Daoy (cell line): ENCODE results near the gene ZDHHC1. TPM values are rescaled to one million over a fixed set of nuclear protein-coding genes. Genes with fewer than 3 reads are reported as not detected.
"Not testable (repeated sequence)": the region's sequence is repeated elsewhere in the genome, so short reads cannot be mapped to it uniquely, and the experiment has no call there.

Experiments
- DNase-seq: peaks from one replicate; pipeline ENCODE4 v3.0.0-alpha.2; 2015; ENCODE audit warnings: low read depth
- total RNA-seq: library from RNA; depleted of rRNA; stranded (reverse); fragments of >200 nt; shearing (Covaris generic); gene quantifications from 2 replicates; pipeline ENCODE4 v1.2.3, GENCODE V29; 2014; rRNA removed

Gene ZDHHC1
- total RNA-seq, 1 experiment from 2014 or later: 3.0 TPM

DNA sequence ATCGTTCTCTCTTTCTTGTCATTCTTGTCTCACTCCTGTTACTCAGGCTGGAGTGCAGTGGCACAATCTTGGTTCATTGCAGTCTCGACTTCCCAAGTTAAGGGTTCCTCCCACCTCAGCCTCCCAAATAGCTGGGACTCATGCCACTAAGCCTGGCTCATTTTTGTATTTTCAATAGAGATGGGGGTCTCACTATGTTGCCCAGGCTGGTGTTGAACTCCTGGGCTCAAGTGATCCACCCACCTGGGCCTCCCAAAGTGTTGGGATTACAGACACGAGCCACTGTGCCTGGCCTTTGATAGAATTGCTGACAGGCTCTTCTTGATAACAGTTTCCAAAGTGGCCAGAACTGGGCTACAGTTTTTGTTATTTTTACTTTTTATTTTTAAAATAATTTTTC is 55.2 kb downstream of the ZDHHC1 start:
- DNase-seq: no peak

DNA sequence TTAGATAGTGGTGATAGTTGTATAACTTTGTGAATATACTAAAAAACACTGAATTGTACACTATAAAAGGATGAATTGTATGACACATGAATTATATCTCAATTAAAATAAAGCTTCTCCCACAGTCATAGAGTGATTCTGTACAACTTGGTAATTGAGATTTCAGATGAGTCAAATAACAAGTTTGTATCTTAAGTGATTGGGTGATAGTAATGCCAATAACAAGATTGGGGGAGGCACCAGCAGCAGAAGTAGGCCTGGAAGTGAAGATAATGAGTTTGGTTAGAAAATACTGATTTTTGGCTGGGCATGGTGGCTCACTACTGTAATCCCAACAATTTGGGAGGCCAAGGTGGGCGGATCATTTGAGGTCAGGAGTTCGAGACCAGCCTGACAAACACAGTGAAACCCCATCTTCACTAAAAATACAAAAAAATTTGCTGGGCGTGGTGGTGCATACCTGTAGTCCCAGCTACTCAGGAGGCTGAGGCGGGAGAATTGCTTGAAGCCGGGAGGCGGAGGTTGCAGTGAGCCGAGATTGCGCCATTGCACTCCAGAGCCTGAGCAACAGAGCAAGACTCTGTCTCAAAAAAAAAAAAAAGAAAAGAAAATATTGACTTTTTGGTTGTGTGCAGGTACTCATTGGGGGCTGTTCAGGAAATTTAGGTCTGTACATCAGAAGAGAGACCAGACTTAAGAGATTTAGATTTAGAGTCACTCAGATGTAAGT is 56.6 kb downstream of the ZDHHC1 start:
- not testable (repeated sequence) for DNase-seq

DNA sequence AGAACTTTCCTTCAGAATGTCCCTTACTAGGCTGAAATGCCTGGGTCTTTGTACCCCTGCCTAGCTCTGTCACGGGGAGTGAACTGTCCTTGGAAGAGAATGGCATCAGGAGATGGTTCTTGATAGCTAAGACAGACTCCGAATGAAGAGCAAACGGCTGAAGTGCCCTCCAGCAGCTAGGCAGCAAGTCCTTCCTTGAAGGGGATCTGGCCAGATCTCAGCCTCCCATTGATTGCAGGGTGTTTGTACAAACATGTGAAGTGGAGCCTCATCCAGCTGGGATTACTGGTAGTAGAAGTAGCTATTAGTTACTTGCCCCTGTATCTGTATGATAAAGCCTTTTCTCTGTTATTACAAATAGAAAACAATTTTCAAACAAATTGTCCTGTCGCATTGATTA is 58.7 kb downstream of the ZDHHC1 start:
- DNase-seq: no peak

DNA sequence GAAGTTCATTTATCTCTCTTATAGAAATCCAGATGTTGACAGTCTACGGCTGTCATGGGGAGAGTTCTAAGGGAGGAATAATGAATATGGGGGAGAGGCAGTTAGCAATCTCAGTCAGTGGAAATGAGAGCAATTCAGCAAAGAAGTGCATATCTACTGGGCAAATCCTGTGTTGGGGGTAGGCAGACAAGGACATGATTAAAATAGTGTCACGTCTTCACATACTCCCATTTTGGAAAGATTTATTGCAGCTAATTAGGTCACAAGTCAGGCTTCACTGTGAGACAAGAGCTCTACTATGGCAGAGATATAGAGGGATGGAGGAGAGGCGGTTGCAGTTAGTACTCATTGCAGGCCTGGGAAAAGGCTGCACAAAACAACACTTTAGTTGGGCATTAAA is 59.9 kb downstream of the ZDHHC1 start:
- DNase-seq: no peak

DNA sequence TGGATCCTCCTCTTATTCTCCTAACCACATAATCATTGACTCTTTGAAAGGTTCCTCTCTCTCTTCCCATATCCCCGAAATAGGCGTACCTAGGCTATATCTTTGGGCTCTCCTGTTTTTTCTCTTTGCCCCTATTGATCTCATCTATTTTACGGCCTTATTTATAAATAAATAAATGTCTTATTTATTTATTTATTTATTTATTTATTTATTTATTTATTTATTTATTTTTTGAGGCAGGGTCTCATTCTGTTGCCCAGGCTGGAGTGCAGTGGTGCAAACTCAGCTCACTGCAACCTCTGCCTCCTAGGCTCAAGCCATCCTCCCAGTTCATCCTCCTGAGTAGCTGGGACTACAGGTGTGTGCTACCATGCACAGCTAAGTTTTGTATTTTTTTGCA is 63.8 kb downstream of the ZDHHC1 start:
- not testable (repeated sequence) for DNase-seq

DNA sequence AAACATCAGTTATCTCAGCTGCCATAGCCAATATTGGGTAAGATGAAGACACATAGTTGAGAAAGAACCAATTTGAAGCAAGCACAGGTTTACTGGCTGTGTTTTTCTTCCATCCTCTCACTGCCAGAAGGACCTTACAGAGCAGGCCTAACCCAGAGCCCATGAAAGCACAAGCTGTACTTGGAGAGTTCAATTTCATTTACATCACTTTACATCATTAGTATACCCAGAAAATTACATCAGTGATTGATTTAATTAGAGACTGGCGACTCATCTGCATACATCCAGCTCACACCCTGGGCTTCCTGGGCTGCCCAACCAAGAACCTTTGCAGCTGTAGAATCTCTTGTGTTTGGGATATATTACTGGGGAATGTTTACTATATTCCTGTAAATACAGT is 66.0 kb downstream of the ZDHHC1 start:
- no peak for DNase-seq

DNA sequence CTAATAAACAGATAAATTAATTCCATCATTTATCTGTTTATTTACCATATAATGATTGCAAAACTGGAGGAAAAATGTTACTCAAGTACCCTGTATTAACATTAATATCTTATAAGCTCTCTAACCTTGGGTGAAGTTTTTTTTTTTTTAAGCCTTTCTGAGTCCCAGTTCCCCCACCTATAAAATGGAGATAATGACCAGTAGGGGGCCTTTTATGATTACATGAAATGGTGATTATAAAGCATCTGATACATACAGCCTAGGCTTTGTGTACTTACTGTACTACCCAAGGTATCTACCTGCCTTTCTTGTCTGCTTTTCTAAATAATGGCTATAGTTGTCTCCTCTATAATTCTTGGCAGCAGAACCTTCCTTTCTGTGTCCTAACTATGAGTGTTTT is 67.1 kb downstream of the ZDHHC1 start:
- no peak for DNase-seq

DNA sequence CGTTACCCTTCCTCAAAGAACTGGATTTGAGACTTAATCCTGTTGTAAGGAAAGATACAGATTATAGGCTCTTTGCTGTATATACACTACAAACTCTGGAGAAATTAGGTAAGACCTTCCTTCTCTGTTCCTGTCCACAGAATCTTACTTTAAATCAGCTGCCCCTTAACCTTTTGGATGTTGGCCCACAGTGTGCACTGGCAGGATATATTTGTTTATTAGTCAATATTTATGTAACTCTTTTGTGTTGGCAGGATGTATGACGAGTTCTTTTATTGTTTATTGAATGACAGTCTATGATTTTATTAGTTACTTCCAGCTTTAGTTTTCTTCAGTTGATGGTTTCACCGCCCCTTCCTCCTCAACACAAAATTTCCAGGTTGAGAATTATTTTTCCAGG is 69.9 kb downstream of the ZDHHC1 start:
- DNase-seq: no peak

DNA sequence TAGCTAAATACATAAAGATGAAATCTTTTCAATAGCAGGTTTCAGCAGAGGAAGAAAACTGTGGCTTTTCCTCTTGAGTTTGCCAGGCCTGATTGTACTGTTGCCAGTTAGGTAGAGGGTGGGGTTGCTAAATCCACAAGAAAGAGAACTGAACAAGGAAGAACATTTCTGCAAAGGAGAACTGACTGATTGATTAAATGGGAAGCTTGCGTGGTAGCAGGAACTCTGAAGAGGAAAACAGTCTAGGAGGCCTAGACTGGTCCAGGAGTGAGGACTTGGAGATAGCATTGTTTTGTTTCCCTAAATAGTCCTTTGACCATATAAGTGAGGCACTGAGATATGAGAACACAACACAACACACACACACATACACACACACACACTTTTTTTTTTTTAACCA is 70.9 kb downstream of the ZDHHC1 start:
- no peak for DNase-seq

Other genes starting within 250 kb of the ZDHHC1 start
- gene NOL3, start 245.9 kb downstream of the ZDHHC1 start, total RNA-seq: 9.5 and 14.7 TPM in 2 replicates
- 4.6 and 7.0 TPM in 2 replicates for gene MATCAP1, start 232.5 kb downstream of the ZDHHC1 start, total RNA-seq
- gene EXOC3L1, start 226.3 kb downstream of the ZDHHC1 start, total RNA-seq: 0.63 and 0.74 TPM in 2 replicates
- 109 and 111 TPM in 2 replicates for gene E2F4, start 224.3 kb downstream of the ZDHHC1 start, total RNA-seq
- 0.97 and 1.8 TPM in 2 replicates for gene ELMO3, start 217.3 kb downstream of the ZDHHC1 start, total RNA-seq
- gene TMEM208, start 189.3 kb downstream of the ZDHHC1 start, total RNA-seq: 30.0 and 54.8 TPM in 2 replicates
- gene FHOD1, start 169.0 kb downstream of the ZDHHC1 start, total RNA-seq: 22.2 and 25.7 TPM in 2 replicates
- 1.7 and 1.8 TPM in 2 replicates for gene SLC9A5, start 167.5 kb downstream of the ZDHHC1 start, total RNA-seq
- 31.7 and 45.0 TPM in 2 replicates for gene PLEKHG4, start 136.9 kb downstream of the ZDHHC1 start, total RNA-seq
- 0.23 and 0.33 TPM in 2 replicates for gene KCTD19, start 89.7 kb downstream of the ZDHHC1 start, total RNA-seq
- 0.36 TPM in 1 of 2 replicates, not detected in the other for gene LRRC36, start 89.7 kb downstream of the ZDHHC1 start, total RNA-seq
- gene TPPP3, start 23.0 kb downstream of the ZDHHC1 start, total RNA-seq: 0.71 TPM in 1 of 2 replicates, not detected in the other
- gene HSD11B2, start 14.6 kb upstream of the ZDHHC1 start, total RNA-seq: not detected in 2 replicates
- gene ATP6V0D1, start 64.7 kb upstream of the ZDHHC1 start, total RNA-seq: 56.2 and 66.9 TPM in 2 replicates
- gene AGRP, start 67.1 kb upstream of the ZDHHC1 start, total RNA-seq: not detected in 2 replicates
- 5.4 and 6.3 TPM in 2 replicates for gene RIPOR1, start 112.4 kb upstream of the ZDHHC1 start, total RNA-seq
- 25.9 and 30.8 TPM in 2 replicates for gene CTCF, start 146.0 kb upstream of the ZDHHC1 start, total RNA-seq
- 1.1 and 1.7 TPM in 2 replicates for gene CARMIL2, start 228.7 kb upstream of the ZDHHC1 start, total RNA-seq
- 31.6 and 39.9 TPM in 2 replicates for gene ACD, start 243.8 kb upstream of the ZDHHC1 start, total RNA-seq
- 0.71 and 1.0 TPM in 2 replicates for gene PARD6A, start 244.5 kb upstream of the ZDHHC1 start, total RNA-seq